DMS 273 (cell line): ENCODE data around the gene FES.
"Not testable (repeated sequence)": the region's sequence is repeated elsewhere in the genome, so short reads cannot be mapped to it uniquely, and the experiment has no call there.

Experiments used
- DNase-seq: peaks from one replicate; lab custom pipeline; 2025; ENCODE audit not compliant: unreplicated experiment; lab: John Stamatoyannopoulos, UW

FES gene

GRCh38 chr15:90890839-90891238 lies 6.5 kb downstream of the FES start:
- no peak for DNase-seq

DNA sequence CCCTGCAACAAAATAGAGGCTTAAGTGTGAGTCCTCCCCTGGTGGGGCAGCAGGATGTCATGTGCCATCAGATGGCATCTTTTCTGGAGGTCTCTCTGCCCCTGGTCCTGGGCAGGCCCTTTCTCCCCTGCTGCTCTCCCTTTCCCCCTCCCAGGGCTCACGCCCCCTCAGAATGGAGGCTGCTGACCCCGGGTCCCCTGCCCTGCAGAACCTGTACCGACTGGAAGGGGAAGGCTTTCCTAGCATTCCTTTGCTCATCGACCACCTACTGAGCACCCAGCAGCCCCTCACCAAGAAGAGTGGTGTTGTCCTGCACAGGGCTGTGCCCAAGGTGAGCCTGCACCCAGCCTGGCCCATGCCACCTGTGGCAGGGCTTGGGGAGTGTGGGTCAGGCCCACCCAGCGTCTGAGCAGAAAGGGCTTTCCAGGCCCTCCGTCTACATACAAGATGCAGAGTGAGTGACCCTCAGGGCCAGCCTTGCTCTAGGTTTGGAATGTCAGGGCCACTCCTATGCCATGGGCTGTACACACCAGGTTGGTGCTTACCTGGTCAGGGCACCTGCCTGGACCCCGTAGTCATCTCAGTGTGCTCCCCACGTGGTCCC lies 7.1 kb downstream of the FES start:
- no peak for DNase-seq

GRCh38 chr15:90892023-90892422 lies 7.7 kb downstream of the FES start:
- no peak for DNase-seq

DNA sequence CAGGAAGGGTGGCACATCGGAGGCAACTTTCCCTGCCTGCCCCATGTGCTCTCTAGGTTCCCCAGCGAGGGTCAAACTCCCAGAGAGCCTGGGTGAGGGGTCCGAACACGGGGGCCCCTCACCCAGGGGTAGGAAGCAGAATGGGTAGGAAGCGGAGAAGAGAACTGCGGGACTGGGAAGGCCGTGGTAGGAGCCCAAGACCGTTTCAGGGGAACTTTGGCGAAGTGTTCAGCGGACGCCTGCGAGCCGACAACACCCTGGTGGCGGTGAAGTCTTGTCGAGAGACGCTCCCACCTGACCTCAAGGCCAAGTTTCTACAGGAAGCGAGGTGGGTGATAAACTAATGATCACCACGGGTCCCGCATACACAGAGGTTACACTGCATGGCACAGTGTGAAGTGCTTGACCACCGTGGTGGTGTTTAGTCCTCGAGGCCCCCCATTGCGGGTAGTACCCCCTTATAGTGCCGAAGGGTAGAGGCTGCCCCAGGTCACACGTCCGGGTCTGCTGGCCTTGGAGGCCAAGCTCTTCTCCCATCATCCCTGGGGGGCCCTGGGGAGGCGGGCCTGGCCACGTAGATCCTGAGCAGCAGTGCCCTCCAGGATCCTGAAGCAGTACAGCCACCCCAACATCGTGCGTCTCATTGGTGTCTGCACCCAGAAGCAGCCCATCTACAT lies 8.3 kb downstream of the FES start:
- DNase-seq = no peak

GRCh38 chr15:90893175-90894090 lies 9.1 kb downstream of the FES start:
- DNase-seq = no peak

DNA sequence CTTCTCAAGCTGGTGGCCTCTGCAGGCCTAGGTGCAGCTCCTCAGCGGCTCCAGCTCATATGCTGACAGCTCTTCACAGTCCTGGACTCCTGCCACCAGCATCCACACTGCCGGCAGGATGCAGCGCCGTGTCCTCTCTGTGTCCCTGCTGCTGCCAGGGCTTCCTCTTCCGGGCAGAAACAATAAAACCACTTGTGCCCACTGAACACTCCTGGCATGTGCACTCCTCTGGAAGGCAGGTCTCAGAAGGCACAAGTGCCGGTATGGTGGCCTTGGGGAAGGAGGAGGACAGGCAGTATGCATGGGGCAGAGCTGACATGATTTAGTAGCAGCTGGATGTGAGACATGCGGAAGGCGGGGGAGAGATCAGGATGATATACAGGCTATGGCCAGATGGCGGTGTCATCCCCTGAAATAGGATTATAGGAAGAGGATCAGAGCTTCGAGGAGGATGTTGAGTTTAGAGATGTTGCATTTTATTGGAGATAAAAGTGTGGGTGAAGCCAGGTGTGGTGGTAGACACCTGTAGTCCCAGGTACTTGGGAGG lies 11.3 kb downstream of the FES start:
- DNase-seq = peak; percentile 59

DNA sequence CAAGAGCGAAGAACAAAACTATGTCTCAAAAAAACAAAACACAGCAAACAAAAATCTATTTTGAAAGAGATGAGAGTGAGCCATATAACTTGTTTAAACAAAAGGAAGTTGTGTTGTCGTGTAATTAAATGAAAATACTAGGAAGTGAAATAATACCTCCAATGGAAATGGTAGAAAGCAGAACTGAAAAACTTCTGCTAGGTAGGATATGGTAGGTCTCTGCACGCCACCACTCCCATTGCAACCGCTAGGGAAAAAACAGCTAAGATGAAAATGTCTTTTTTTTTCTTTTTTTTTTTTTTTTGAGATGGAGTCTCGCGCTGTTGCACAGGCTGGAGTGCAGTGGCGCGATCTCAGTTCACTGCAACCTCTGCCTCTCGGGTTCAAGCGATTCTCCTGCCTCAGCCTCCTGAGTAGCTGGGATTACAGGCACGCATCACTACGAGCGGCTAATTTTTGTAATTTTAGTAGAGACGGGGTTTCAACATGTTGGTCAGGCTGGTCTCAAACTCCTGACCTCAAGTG lies 12.9 kb downstream of the FES start:
- not testable (repeated sequence) for DNase-seq

- no peak for DNase-seq
These were observed 17.1 kb downstream of the FES start for GRCh38 chr15:90901175-90902039.

GRCh38 chr15:90902040-90902839 lies 17.9 kb downstream of the FES start:
- DNase-seq = peak; percentile 85

DNA sequence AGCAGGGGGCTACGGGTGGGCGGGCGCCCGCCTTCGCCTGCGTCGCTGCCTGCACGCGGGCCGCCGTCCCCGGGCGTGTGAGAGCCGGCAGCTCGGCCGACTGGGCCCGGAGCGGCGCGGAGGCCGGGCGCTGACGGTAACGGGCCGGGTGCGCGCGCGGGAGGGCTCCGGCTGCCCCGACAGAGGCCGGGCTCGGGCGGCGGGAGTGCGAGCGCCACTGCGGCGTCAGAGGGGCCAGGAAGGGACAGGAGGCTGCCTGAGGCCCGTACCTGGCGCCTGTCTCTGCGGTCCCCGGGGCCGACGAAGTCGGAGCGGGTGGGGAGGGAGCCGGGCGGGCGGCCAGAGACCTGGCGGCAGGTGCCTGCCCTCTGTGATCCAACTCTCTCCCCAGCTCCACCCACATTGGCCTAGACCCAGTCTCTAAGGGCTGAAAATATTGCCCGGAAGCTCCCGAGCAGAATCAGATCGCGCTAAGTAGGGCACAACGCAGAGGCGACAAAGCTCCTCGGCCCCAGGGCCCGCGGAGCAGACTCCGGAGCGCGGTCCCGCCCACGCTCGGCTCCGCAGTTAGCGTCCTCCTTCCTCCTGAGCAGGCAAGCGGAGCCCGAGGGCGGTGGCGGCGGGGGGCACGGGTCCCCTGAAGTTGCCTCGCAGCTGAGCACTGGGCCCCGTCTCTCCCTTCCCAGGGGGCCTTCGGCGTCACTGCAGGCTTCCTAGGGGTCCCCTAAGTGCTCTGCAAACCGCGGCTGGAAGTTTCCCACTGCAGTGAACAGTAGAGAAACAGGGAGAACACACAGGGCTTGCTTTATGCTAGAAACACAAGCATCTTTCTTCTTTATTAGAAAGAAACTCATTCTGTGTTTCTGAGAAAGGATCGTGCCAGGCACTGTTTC lies 18.8 kb downstream of the FES start, which contains the start of gene MAN2A2:
Gene MAN2A2, plus strand, starts transcription at position 463 of the 893 bp plus-strand sequence. CDS start 906 bp downstream, outside the sequence.
- peak; percentile 67 for DNase-seq

DNA sequence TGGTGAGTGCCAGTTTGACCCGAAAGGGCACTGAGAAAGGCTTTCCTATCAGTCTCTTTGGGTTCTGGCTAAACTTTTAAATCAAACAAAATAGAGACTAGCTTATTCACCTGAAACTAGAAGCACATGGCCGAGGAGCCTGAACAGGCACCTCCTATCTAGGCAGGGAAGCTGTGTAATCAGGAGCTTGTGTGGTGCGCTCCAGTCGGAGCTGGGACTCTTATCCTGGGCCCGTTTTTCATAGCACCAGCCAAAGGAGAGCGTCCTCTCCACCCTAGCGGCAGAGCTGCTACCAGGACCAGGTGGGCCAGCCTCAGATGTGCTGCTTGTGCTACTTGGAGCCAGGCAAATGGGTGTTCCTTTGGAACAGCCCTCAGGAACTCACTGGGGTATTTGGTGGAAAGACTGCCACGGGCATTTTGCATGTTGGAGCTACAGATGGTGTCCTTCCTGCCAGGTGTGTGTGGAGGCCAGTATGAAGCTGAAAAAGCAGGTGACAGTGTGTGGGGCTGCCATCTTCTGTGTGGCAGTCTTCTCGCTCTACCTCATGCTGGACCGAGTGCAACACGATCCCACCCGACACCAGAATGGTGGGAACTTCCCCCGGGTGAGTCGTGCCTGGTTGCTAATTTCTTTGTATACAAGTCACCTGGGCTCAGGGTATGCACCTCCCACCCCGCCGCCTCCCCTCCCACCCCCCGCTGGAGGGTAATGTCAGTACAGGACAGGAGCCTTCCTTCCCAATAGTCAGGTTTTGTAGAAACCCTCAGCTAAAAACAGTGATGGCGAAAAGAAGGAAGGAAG lies 19.6 kb downstream of the FES start:
- peak; percentile 22 for DNase-seq

GRCh38 chr15:90904746-90905145 lies 20.4 kb downstream of the FES start:
- no peak for DNase-seq

DNA sequence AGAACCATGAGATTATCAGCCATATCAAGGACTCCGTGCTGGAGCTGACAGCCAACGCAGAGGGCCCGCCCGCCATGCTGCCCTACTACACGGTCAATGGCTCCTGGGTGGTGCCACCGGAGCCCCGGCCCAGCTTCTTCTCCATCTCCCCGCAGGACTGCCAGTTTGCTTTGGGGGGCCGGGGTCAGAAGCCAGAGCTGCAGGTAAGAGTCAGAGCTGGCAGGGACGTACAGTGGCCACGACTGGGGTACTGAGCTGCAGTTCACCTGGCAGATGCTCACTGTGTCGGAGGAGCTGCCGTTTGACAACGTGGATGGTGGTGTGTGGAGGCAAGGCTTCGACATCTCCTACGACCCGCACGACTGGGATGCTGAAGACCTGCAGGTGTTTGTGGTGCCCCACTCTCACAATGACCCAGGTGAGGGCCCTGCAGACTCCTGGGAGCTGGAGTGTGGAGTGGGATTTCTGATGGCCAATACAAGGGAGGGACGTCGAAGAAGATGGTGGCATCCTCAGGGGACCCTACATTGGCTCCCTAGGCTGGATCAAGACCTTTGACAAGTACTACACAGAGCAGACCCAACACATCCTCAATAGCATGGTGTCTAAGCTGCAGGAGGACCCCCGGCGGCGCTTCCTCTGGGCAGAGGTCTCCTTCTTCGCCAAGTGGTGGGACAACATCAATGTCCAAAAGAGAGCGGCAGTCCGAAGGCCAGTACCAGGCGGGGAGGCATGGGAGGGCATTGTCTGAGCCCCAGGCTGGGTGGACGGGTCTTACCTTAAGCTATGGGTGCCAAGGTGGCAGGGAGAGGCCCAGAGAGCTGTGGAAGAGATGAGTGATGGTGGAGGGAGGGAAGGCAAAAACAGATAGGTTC lies 21.2 kb downstream of the FES start:
- no peak for DNase-seq

DNA sequence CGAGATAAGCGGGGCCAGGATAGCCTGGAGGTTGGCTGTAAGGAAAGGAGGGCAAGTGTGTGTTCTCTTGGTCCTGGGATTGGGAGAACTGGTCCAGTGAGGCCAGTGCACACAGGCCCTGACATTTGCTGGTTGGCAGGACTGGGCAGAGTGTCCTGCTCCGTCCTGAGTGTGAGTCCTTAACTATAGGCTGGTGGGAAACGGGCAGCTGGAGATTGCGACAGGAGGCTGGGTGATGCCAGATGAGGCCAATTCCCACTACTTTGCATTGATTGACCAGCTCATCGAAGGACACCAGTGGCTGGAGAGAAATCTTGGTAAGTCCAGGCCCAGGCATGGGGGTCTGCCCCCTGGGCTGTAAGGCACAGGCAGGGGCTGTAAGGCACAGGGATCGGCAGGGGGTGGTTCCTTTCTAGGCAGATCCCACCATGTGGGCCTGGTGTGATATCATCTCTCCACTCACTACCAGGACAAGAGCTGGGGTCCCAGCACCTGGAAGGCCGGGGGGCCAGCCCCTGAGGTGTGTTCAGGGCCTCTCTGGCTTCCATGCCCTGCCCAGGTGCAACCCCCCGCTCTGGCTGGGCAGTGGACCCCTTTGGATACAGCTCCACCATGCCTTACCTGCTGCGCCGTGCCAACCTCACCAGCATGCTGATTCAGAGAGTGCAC lies 22.0 kb downstream of the FES start:
- DNase-seq = no peak

GRCh38 chr15:90907051-90907660 lies 22.9 kb downstream of the FES start:
- DNase-seq = no peak
